Lung (tissue), 12 donors: ENCODE measurements around the gene CD3G. TPM values are rescaled to one million over a fixed set of nuclear protein-coding genes. Genes with fewer than 3 reads are reported as not detected.

Experiments
- ATAC-seq: fragments of 200-7000 bp; cut with Tn5 transposase; one replicate; pipeline ENCODE4 v1.9.1; 2020; ENCODE audit warnings: moderate number of reproducible peaks; ENCODE audit not compliant: insufficient read depth, low FRiP score
- DNase-seq, 3 donors: peaks; one replicate each; pipeline ENCODE4 v3.0.0-alpha.2; 2013 to 2017
- H3K27ac ChIP-seq, 2 donors: one replicate each; pipeline ENCODE4 v1.5.1; 2013; ENCODE audit warnings: mild to moderate bottlenecking in 2 of 2, moderate library complexity in 2 of 2, control low read depth in 1 of 2, inconsistent platforms in 1 of 2, low read depth in 1 of 2, low read length in 1 of 2
- H3K27me3 ChIP-seq, 3 donors: one replicate each; pipeline ENCODE4 v1.5.1; 2013; ENCODE audit warnings: low read length in 2 of 3; ENCODE audit not compliant: control insufficient read depth in 3 of 3, insufficient read depth in 3 of 3
- H3K36me3 ChIP-seq, 4 donors: one replicate each; pipeline ENCODE4 v1.5.1; 2013; ENCODE audit warnings: low read length in 4 of 4, mild to moderate bottlenecking in 1 of 4, moderate library complexity in 1 of 4; ENCODE audit not compliant: control insufficient read depth in 4 of 4, insufficient read depth in 4 of 4
- H3K4me1 ChIP-seq, 5 donors: one replicate each; pipeline ENCODE4 v1.5.1; 2013; ENCODE audit warnings: low read length in 5 of 5, mild to moderate bottlenecking in 2 of 5, moderate library complexity in 1 of 5; ENCODE audit not compliant: control insufficient read depth in 5 of 5, insufficient read depth in 5 of 5
- H3K4me3 ChIP-seq: one replicate; pipeline ENCODE4 v1.5.1; 2013; ENCODE audit warnings: mild to moderate bottlenecking, control low read depth, moderate library complexity
- H3K9ac ChIP-seq, 2 donors: one replicate each; pipeline ENCODE4 v1.5.1; 2013; ENCODE audit warnings: low read length in 2 of 2, control low read depth in 1 of 2; ENCODE audit not compliant: insufficient read depth in 1 of 2
- H3K9me3 ChIP-seq, 4 donors: one replicate each; pipeline ENCODE4 v1.5.1; 2013; ENCODE audit warnings: low read length in 3 of 4, mild to moderate bottlenecking in 1 of 4, moderate library complexity in 1 of 4; ENCODE audit not compliant: control insufficient read depth in 4 of 4, insufficient read depth in 3 of 4
- WGBS, 2 donors: extraction: QIAGEN DNeasy Blood & Tissue Kit; methylation state at CpG; one replicate each; pipeline ENCODE4 v1.1.7; 2013; 5-methylcytosine and 5-hydroxymethylcytosine counted together
- polyA plus RNA-seq, 2 donors: library from polyadenylated mRNA; stranded (reverse); fragments of 200-250 nt; gene quantifications; one replicate each; pipeline ENCODE4 v1.2.1, GENCODE V29; 2013
- total RNA-seq, 2 donors: library from RNA; depleted of rRNA in 1 of 2; stranded (reverse); fragments of >200 nt in 1 of 2; gene quantifications; one replicate each; pipeline ENCODE4 v1.2.1, GENCODE V29; 2014 to 2021
- TF ChIP-seq, protein P1 (sequence below): IDR thresholded peaks from 2 replicates; pipeline ENCODE4 v1.5.1; 2012; ENCODE audit warnings: mild to moderate bottlenecking; ENCODE audit errors: control extremely low read depth, extremely low read depth
- donor health status: control.
- donor health status: control.
- donor health status: Bipolar disorder and iron deficiency.
- donor health status: healthy.
- donor health status: DM: yes; HTN: yes; CAD: no.

The CD3G gene
- total and polyA plus RNA-seq, 4 donors = 0.55 to 2.7 (median 1.1) TPM

DNA sequence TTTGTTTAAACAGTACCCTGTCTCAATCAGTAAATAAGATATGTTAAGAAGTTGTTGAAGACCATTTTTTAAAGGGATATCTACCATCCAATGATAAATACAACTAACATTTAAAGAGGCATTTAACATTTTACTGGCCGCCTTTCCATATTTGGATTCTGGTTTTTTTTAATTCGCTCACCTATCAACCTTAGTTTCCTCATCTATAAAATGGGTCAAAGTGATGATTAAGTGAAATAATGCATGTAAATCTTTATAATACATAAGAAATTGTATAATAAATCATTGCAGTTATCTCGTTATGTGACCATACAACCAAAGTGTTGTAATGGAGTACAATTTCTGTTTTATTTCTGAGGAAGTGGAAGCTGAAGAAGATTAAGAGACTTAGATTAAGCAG, 39.5 kb downstream of the CD3G start:
- Histone ChIP-seq H3K9ac (no peak overlapping the region), H3K27me3 (no peaks in the 10 kb centered on the region), H3K4me3 (no peak overlapping the region), H3K4me1 (no peaks in the 10 kb centered on the region), H3K9me3 (no peaks in the 10 kb centered on the region), H3K27ac (no peak overlapping the region), H3K36me3 (peaks cover 27 to 63% (median 52%) of the 10 kb centered on the region in 4 donors)
- ATAC-seq (no peak), DNase-seq (no peak)
- TF ChIP-seq, protein P1, sequence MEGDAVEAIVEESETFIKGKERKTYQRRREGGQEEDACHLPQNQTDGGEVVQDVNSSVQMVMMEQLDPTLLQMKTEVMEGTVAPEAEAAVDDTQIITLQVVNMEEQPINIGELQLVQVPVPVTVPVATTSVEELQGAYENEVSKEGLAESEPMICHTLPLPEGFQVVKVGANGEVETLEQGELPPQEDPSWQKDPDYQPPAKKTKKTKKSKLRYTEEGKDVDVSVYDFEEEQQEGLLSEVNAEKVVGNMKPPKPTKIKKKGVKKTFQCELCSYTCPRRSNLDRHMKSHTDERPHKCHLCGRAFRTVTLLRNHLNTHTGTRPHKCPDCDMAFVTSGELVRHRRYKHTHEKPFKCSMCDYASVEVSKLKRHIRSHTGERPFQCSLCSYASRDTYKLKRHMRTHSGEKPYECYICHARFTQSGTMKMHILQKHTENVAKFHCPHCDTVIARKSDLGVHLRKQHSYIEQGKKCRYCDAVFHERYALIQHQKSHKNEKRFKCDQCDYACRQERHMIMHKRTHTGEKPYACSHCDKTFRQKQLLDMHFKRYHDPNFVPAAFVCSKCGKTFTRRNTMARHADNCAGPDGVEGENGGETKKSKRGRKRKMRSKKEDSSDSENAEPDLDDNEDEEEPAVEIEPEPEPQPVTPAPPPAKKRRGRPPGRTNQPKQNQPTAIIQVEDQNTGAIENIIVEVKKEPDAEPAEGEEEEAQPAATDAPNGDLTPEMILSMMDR = no peak
- WGBS, 2 donors = 96 to 97% methylated on average over 3 of the region's 3 CpGs

DNA sequence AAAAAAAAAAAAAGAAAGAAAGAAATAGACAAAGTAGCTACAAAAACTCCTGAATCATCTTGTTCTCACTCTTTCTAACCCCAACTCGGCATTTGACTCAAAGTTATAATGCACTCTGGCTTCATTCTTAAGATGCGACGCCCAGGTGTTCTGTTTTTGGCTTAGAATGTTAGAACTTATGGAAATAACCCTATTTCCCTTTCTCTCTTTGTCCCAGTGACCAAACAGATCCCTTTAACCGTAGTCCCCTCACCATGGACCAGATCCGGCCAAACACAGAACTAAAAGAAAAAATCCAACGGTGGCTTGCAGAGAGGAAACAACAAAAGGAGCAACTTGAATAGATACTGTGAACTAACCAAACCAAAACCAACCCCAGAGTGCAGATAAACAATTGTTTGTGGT, 52.0 kb downstream of the CD3G start:
- 86 to 92% methylated on average over 6 of the region's 6 CpGs for WGBS, 2 donors
- Histone ChIP-seq H3K27me3 (no peaks in the 10 kb centered on the region), H3K4me3 (no peak overlapping the region), H3K36me3 (peaks cover 20 to 31% (median 26%) of the 10 kb centered on the region in 4 donors), H3K4me1 (peaks cover 0 to 3% (median 0%) of the 10 kb centered on the region in 5 donors), H3K9ac (no peak overlapping the region), H3K9me3 (no peaks in the 10 kb centered on the region), H3K27ac (no peak overlapping the region)
- ATAC-seq (no peak), DNase-seq (no peak)
- TF ChIP-seq, protein P1 = no peak

DNA sequence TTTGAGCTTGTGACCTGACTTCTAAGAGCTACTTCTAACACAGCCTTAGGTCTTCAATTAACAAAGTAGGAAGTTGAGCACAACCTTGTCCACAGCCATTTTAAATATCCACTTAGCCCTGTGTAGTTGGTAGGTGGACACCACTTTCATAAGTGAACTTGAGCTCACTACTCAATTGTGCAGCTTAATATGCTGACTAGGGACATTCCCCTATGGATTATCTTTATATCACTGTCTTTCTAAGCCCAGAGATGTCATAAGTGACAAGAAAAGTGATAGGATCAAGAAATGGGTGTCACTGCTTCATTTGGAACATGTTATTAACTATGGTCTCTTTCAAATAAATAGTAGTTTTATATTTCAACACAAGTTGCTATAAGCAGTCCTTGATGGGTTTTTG, 53.3 kb downstream of the CD3G start:
- ATAC-seq = no peak
- H3K36me3 ChIP-seq = peaks cover 18 to 28% (median 23%) of the 10 kb centered on the region in 4 donors
- H3K27ac ChIP-seq = no peak overlapping the region
- H3K27me3 ChIP-seq = no peaks in the 10 kb centered on the region
- H3K9ac ChIP-seq = no peak overlapping the region
- no peaks in the 10 kb centered on the region for H3K9me3 ChIP-seq
- no peak overlapping the region for H3K4me3 ChIP-seq
- DNase-seq = no peak
- TF ChIP-seq, protein P1 = no peak
- peaks cover 0 to 4% (median 1%) of the 10 kb centered on the region in 5 donors for H3K4me1 ChIP-seq

DNA sequence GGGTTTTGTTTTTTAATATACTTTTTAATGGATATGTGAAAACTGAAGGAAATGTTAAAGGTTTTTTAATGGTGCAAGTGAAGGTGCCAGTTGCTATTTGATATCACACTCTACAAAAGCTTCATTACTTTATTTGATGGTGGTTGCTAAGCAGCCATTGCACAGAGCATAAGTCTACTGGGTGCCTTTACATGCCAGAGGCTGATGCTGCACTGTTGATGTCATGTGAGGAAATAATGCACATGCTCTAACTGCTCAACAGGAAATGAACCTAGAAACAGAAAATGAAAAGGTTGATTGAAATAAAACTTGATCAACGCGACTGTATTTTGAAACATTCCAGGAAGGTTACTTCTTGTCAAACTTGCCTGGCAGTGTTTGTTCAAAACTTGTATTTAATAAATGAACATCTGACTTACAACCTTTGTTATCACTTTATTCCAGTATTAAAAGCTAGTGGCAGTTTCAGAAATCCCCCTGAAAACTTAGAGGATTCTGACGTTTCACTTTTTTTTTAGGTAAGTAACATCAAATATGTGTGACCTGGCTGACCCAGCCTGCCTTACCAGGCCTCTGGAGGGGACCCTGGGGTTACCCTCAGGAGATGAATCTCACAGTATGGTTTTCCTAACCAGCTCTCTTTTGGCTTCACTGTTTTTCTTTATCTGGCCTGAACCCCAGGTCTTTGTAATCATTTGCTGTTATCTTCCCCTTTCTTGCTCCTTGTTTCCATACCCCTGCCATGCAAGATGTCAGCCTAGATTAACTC, 54.8 kb downstream of the CD3G start:
- no peaks in the 10 kb centered on the region for H3K9me3 ChIP-seq
- H3K36me3 ChIP-seq = peaks cover 3 to 20% (median 11%) of the 10 kb centered on the region in 4 donors
- TF ChIP-seq, protein P1 = no peak
- no peak overlapping the region for H3K27ac ChIP-seq
- no peak overlapping the region for H3K4me3 ChIP-seq
- peaks cover 3 to 10% (median 8%) of the 10 kb centered on the region in 5 donors for H3K4me1 ChIP-seq
- no peak for ATAC-seq
- H3K9ac ChIP-seq = no peak overlapping the region
- H3K27me3 ChIP-seq = no peaks in the 10 kb centered on the region
- 46 to 52% methylated on average over 3 of the region's 3 CpGs for WGBS, 2 donors
- no peak for DNase-seq
